Measurements from ENCODE around the gene AASDH.

- TF ChIP-seq CTCF (conservative IDR thresholded peaks at IDR 0.05; ENCODE audit: low read length) (no peak), EZH2phosphoT487 (IDR thresholded peaks at IDR 0.05; ENCODE audit: borderline replicate concordance) (no peak)
Observed at GRCh38 chr4:56301997-56302496, 85.2 kb downstream of the AASDH start.

Measured in Loucy (cell line).